ENCODE results near the gene LRCH1.

The LRCH1 gene

GRCh38 chr13:46595136-46595884 is 42.3 kb downstream of the LRCH1 start:
- DNase-seq, result no peak

DNA sequence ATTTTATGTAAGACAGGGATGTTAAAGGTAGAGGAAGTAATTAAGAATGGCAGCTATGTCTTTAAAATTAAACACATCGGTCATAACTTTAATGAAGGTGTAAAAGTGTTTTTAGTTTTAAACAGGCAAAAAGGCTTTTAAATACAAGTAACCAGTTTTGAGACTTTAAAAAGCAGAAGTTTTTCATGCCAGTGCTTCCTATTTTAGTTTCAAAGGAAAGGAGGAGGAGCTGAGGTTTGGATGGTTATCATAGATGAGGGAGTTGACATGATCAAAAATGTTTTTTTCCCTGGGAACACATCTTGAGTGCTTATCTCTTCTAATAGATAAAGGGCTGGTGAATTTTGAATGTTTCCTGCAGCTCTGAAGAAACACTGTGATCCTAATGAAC is 42.9 kb downstream of the LRCH1 start:
- DNase-seq, result no peak

GRCh38 chr13:46596466-46596865 is 43.5 kb downstream of the LRCH1 start:
- DNase-seq, result no peak

DNA sequence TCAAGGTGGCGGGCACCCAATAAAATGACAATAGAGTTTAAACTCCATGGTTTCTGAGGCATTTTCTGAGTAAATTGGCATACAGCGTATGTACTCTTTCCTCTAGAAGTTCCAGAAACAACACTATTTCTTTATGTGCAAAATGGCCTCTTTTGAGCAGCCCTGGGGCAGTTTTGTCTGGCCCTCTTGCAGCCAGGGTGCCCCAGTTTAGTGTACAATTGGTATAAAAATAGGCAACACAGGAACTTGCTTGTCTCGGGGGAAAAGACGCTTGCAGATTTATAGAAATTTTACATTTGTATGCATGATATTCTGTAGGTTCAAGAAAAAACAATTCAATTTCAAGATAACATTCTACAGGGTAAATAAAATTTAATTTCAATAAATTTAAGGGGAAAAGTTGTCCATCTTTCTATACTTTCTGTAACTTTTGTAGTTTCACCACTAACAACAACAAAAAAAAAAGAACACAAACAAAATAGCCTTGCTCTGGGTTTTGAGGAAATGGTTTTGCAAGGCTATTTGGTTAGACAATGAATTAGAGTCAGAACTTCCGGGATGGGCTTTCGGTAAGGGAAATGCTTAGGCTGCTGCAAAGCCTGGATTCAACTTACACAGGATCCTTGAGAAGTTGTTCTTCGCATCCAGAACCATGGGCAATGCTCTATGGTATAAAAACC is 45.3 kb downstream of the LRCH1 start:
- no peak for DNase-seq

GRCh38 chr13:46598820-46599180 is 45.8 kb downstream of the LRCH1 start:
- no peak for DNase-seq

GRCh38 chr13:46600943-46601311 is 48.0 kb downstream of the LRCH1 start:
- no peak for DNase-seq

- no peak for DNase-seq
These were observed 49.6 kb downstream of the LRCH1 start for GRCh38 chr13:46602531-46602930.

- DNase-seq, result no peak
These were observed 50.2 kb downstream of the LRCH1 start for GRCh38 chr13:46603165-46603603.

GRCh38 chr13:46604226-46604990 is 51.4 kb downstream of the LRCH1 start:
- no peak for DNase-seq

- DNase-seq, result no peak
These were observed 52.3 kb downstream of the LRCH1 start for GRCh38 chr13:46605076-46605824.

DNA sequence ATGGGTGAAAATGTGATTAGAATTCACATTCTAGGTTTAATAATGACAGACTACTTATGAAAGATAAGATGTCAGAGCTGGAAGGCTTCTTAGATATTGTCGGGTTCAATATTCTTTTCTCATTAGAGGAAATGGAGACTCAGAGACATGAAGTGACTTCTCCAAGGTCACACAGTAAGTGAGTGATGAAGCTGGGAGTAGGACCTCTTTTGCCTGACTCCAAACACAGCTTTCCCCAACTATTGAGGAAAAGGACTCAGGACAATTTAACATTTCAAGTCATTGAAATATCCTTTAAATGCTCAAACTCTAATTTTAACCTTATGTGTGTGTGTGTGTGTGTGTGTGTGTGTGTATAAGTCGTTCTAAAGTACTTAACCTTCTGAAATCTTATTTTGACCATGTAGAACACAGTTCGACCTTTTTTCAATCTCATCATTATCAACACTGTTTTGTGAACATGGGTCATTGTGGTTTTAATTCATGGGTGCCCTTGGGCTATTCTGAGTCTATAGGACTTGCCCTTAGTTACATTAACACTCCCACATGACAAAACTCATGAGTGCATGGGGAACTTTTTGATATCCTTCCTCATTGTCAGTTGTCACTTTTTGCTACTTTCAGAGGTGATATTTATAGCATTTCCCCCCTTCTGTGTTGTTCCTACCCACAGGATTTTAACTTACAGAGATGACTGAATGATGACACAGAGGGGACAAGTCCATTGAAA is 53.0 kb downstream of the LRCH1 start:
- DNase-seq, result no peak

GRCh38 chr13:46606970-46607369 is 54.0 kb downstream of the LRCH1 start:
- DNase-seq, result no peak

DNA sequence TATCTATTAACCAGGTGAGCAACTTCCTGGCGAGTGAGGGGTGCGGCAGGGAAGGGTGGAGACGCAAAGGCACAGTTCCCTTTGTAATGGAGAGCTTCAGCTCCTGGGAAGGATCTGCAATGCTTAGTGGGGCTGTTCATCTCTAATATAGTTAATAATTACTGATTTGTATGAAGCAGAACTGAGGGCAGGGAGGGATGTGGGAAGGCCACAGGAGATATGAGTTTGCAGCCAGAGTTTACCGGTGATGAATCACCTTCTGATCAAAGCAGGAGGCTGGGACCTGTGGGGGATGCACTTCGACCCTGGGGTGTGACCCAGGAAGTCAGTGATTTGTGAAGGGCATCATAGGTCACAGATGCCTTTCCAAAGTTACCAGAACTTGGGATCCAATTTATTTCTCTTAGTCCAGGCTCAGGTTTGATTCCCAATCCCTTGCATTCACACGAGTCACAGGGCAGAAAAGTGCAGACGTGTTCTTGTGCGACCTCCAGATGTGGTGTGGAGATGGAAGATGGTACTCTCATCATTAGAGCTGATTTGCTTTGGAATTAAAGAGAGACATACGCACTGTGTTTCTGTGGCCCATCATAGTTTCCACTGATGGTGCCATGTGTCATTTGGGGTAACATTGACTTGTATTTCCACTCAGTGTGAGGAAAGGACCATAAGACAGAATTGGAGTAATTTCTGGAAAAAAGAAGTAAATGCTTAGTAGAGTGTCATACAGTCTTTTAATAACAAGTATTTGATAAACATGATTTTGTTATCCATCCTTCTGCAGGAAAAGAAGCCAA is 55.0 kb downstream of the LRCH1 start:
- no peak for DNase-seq

DNA sequence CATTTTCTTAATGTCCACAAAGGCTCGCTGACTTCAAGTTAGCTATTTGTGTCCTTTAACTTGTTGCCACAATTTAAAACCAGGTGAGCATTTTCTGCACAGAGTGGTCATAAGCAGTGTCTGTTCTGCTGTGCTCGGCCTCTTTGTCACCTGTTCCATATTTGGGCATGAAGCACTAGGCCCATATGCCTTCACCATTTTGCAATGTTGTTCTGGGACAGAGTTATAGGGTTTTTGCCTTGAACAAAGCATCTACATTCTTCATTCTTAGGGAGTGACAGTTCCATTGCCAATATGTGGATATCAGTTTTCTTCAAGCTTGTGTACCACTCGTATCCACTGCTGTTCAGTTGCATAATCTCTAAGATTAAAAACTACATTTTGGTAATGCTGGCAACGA is 56.1 kb downstream of the LRCH1 start:
- no peak for DNase-seq

DNA sequence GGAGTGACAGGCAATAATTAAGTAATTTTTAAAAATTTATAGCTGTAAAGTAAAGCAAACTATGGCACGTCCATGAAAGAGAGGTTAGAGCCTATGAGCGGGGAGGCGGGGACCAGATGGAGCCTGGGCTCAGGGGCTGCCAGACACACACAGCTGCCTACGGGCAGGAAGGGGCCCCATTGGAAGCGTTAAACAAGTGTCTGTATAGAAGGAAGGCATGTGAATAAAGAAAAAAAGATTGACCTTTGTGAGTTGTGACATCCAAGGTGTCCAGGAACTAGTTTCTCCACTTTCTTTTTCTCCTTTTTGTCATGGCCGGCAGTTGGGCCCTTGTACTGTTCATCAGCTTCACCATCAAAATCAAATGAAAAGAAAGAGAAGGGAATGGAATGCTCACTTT is 56.8 kb downstream of the LRCH1 start:
- no peak for DNase-seq

DNA sequence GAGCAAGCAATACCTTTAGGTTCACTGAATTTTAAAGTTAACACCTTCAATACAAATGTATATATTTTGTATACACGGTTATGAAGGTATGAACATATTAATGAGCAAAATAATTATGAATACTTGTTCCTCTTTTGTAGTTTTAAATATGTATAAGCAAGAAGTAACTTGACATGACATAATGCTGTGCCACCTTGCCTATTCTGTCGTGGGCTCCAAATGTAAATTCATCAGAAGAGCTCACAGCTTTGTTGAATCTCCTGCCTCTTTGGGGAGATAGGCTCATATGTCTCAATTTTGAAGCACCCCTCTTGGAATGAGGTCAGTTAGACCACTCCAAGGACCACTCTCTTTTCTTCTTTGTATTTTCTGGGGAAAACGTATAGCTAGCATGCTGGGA is 59.3 kb downstream of the LRCH1 start:
- no peak for DNase-seq

- no peak for DNase-seq
These were observed 60.6 kb downstream of the LRCH1 start for GRCh38 chr13:46613409-46614049.

DNA sequence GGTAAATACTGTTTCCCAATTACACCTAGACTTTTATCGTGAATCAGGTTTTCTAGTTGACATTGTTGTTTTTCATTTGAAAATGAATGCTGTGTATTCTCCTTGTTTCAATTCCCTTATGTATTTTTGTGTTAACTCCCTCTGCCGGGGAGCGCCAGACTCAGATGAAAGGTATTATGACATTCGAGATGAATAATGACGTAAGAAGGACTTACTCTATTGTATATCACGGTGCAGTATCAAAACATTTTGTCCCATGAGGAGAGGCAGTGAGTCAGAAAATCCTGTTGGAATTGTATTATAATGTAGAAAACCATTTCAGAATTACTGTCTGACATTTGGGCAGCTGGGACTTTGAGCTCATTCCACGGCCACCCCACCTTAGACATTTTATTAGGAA is 61.6 kb downstream of the LRCH1 start:
- no peak for DNase-seq

- no peak for DNase-seq
These were observed 63.0 kb downstream of the LRCH1 start for GRCh38 chr13:46615888-46616531.

GRCh38 chr13:46617229-46617721 is 64.3 kb downstream of the LRCH1 start:
- DNase-seq, result no peak

Measured in amniotic stem cell (primary cell).